GM12801 (cell line): Measurements from ENCODE around the gene PACS2.

Source experiments
- TF ChIP-seq, protein P1 (sequence below): IDR thresholded peaks from one replicate; pipeline ENCODE4 v1.5.1; 2011; ENCODE audit warnings: control low read depth; ENCODE audit not compliant: insufficient read length; ENCODE audit errors: extremely low read depth

PACS2 gene

GRCh38 chr14:105432657-105433056 lies 118.1 kb downstream of the PACS2 start:
- TF ChIP-seq, protein P1, sequence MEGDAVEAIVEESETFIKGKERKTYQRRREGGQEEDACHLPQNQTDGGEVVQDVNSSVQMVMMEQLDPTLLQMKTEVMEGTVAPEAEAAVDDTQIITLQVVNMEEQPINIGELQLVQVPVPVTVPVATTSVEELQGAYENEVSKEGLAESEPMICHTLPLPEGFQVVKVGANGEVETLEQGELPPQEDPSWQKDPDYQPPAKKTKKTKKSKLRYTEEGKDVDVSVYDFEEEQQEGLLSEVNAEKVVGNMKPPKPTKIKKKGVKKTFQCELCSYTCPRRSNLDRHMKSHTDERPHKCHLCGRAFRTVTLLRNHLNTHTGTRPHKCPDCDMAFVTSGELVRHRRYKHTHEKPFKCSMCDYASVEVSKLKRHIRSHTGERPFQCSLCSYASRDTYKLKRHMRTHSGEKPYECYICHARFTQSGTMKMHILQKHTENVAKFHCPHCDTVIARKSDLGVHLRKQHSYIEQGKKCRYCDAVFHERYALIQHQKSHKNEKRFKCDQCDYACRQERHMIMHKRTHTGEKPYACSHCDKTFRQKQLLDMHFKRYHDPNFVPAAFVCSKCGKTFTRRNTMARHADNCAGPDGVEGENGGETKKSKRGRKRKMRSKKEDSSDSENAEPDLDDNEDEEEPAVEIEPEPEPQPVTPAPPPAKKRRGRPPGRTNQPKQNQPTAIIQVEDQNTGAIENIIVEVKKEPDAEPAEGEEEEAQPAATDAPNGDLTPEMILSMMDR: no peak

- TF ChIP-seq, protein P1: no peak
Observed at GRCh38 chr14:105433161-105433605, 118.6 kb downstream of the PACS2 start.

DNA sequence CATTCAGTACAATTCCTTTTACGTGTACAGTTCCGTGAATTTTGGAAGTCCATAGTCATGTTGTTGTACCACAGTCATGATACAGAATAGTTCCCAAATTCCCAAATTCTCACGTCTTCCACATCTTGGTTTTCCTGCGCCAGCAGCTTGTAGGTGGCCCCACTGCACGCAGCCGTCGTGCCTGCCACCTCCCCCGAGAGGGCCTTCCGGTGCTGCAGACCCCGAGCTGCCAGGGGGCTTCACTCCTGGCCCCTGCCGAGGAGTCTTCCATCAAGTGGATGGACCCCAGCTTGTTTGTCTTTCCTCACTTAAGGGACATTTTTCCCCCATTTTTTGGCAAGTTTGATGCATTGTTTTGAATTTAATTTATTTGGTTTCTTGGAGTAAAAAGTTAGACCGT lies 121.9 kb downstream of the PACS2 start:
- TF ChIP-seq, protein P1: no peak

GRCh38 chr14:105436891-105437722 lies 122.6 kb downstream of the PACS2 start:
- TF ChIP-seq, protein P1: no peak

DNA sequence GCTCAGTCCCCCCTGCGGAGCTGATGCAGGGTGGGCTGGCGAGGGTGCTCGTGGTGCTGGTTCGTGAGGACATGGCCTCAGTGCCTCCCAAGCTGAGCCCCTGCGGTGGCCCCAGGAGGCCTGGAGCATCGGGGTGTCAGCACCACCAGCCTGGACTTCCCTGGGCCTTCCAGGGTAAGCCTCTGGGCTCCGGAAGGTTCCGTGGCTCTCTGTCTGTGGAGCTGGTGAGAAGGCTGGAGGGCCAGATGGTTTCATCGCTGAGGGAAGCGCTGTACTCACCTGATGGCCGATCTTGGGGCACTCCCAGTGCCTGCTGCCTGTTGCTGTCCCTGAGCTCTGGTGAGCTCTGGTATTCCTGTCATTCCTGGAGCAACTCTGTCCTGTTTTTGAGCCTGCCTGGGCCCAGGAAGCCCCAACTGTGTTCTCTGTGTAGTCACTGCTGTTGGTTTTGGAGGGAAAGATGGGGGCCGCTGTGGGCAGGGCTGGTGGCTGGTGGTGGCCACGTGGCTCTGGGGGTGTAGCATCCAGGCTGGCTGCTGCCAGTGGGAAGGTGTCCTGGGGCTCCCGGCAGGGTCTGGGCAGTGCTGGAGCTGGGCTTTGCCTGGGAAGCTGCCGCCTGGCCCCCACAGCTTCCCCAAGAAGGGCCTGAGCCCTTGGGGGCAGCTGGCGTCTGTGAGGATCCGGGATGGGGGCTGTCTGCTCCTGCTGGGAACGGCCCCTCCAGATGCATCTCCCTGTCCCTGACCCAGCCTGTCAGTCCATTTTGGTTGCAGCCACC lies 123.4 kb downstream of the PACS2 start:
- TF ChIP-seq, protein P1: no peak

DNA sequence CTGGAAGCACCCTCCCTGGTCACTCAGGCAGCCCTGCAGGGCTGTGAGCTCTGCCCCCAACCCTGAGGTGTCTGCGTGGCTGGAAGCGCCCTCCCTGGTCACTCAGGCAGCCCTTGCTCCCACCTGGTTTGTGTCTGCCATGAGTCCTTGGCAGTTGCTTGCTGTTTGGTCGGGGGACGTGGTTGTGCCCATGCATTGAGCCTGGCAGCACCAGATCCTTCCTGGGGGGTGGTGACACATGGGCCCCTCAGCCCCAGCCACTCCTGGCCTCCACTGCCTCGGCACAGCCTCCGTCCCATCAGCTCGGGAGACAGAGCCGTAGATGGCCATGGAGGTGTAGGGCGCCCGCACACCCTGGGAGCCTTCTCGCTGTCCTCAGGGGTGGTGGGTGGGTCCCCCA lies 124.6 kb downstream of the PACS2 start:
- TF ChIP-seq, protein P1: no peak

- TF ChIP-seq, protein P1: no peak
Observed at GRCh38 chr14:105439710-105440553, 125.4 kb downstream of the PACS2 start.
